SK-N-SH (cell line): ENCODE results near the gene GBX1. TPM values are rescaled to one million over a fixed set of nuclear protein-coding genes. Genes with fewer than 3 reads are reported as not detected.

Source experiments
- CTCF ChIA-PET: fragments of 300-600, 350-600 bp; formaldehyde crosslinking; extraction: SDS; loops from one replicate; lab custom pipeline; 2021; lab: Yijun Ruan, JAX
- POLR2A ChIA-PET: fragments of 350-600 bp; sonication (Branson Sonifier 250); formaldehyde crosslinking; extraction: SDS; loops from one replicate; lab custom pipeline; 2020; ENCODE audit warnings: antibody characterized with exemption, inconsistent platforms; lab: Yijun Ruan, JAX
- DNase-seq: peaks from one replicate; pipeline ENCODE4 v3.0.0; 2012
- H2AFZ ChIP-seq: fragments of 200-600 bp; sonication (generic); 2 replicates; pipeline ENCODE4 v1.8.1; 2016; ENCODE audit warnings: antibody characterized with exemption, mild to moderate bottlenecking, low read depth
- H3F3A ChIP-seq: fragments of 200-600 bp; sonication (generic); replicated peaks from 2 replicates; pipeline ENCODE3; 2016; ENCODE audit warnings: antibody characterized with exemption, mild to moderate bottlenecking; ENCODE audit not compliant: insufficient read depth
- H3K27ac ChIP-seq, 2 experiments: fragments of 200-500 bp in 1 of 2; fragments of 200-600 bp in 1 of 2; sonication (Bioruptor generic) in 1 of 2; sonication (generic), shearing (Covaris generic) in 1 of 2; 2 replicates each; pipeline versions ENCODE4 v1.5.1 to v1.6.1; 2014 to 2016; ENCODE audit warnings: low read depth in 2 of 2, inconsistent platforms in 1 of 2, low read length in 1 of 2, mild to moderate bottlenecking in 1 of 2, mixed read lengths in 1 of 2
- H3K27me3 ChIP-seq: fragments of 200-600 bp; sonication (generic), shearing (Covaris generic); 2 replicates; pipeline ENCODE4 v1.6.1; 2016; ENCODE audit warnings: mixed run types; ENCODE audit not compliant: insufficient read depth
- H3K36me3 ChIP-seq, 2 experiments: fragments of 200-500 bp in 1 of 2; fragments of 200-600 bp in 1 of 2; sonication (Bioruptor generic) in 1 of 2; sonication (generic) in 1 of 2; replicated peaks in 1 of 2; 2 replicates each; pipeline versions ENCODE3 to v1.5.1; 2014 to 2016; ENCODE audit warnings: low read length in 1 of 2, mild to moderate bottlenecking in 1 of 2; ENCODE audit not compliant: insufficient read depth in 2 of 2, control insufficient read depth in 1 of 2
- H3K4me1 ChIP-seq, 2 experiments: fragments of 200-500 bp in 1 of 2; fragments of 200-600 bp in 1 of 2; sonication (Bioruptor generic) in 1 of 2; sonication (generic), shearing (Covaris generic) in 1 of 2; 2 replicates each; pipeline versions ENCODE4 v1.5.1 to v1.6.1; 2014 to 2016; ENCODE audit warnings: low read depth in 1 of 2, low read length in 1 of 2, mixed run types in 1 of 2; ENCODE audit not compliant: insufficient read depth in 2 of 2, control insufficient read depth in 1 of 2
- H3K4me2 ChIP-seq: fragments of 200-600 bp; sonication (generic), shearing (Covaris generic); 2 replicates; pipeline ENCODE4 v1.6.1; 2017; ENCODE audit warnings: mixed run types
- H3K4me3 ChIP-seq, 2 experiments: fragments of 200-500 bp in 1 of 2; fragments of 200-600 bp in 1 of 2; sonication (Bioruptor generic) in 1 of 2; sonication (generic), shearing (Covaris generic) in 1 of 2; 2 replicates each; pipeline versions ENCODE4 v1.5.1 to v1.8.1; 2014 to 2016; ENCODE audit warnings: low read depth in 2 of 2, inconsistent platforms in 1 of 2, low read length in 1 of 2, mild to moderate bottlenecking in 1 of 2, mixed read lengths in 1 of 2, moderate library complexity in 1 of 2
- H3K79me2 ChIP-seq: fragments of 200-600 bp; sonication (generic); 2 replicates; pipeline ENCODE4 v1.8.1; 2017; ENCODE audit warnings: mild to moderate bottlenecking; ENCODE audit not compliant: insufficient read depth
- H3K9ac ChIP-seq: fragments of 200-600 bp; sonication (generic); 2 replicates; pipeline ENCODE4 v1.6.1; 2017; ENCODE audit warnings: mixed run types
- H3K9me2 ChIP-seq: fragments of 200-600 bp; sonication (generic); 2 replicates; pipeline ENCODE4 v1.6.1; 2017; ENCODE audit warnings: mixed run types
- H3K9me3 ChIP-seq: fragments of 200-600 bp; sonication (generic); 2 replicates; pipeline ENCODE4 v1.6.1; 2017; ENCODE audit warnings: mixed run types, mild to moderate bottlenecking, moderate library complexity
- H4K20me1 ChIP-seq: fragments of 200-600 bp; sonication (generic); 2 replicates; pipeline ENCODE4 v1.6.1; 2017; ENCODE audit warnings: mild to moderate bottlenecking, mixed run types; ENCODE audit not compliant: insufficient read depth
- EP300 ChIP-seq, 2 experiments: IDR thresholded peaks; 2 replicates each; pipeline versions ENCODE4 v1.4.0 to v1.6.1; 2012; ENCODE audit warnings: borderline replicate concordance in 1 of 2, low read depth in 1 of 2, low read length in 1 of 2
- FOSL2 ChIP-seq: IDR thresholded peaks from 2 replicates; pipeline ENCODE4 v1.4.0; 2012; ENCODE audit warnings: low read depth, mild to moderate bottlenecking, moderate library complexity, borderline replicate concordance
- FOXJ3 ChIP-seq: sonication (generic); formaldehyde crosslinking; IDR thresholded peaks from 2 replicates; pipeline ENCODE4 v1.5.1; 2020; ENCODE audit warnings: mild to moderate bottlenecking, missing genetic modification reagents
- GABPA ChIP-seq: IDR thresholded peaks from 2 replicates; pipeline ENCODE4 v1.4.0; 2012; ENCODE audit warnings: low read depth, mild to moderate bottlenecking
- GATA2 ChIP-seq: sonication (generic); formaldehyde crosslinking; IDR thresholded peaks from 2 replicates; pipeline ENCODE4 v1.5.0; 2020; ENCODE audit warnings: mild to moderate bottlenecking, missing genetic modification reagents
- JUND ChIP-seq: IDR thresholded peaks from 2 replicates; pipeline ENCODE4 v1.4.0; 2012
- NRF1 ChIP-seq: IDR thresholded peaks from 2 replicates; pipeline ENCODE4 v1.6.1; 2012; ENCODE audit warnings: low read depth, mild to moderate bottlenecking, low read length
- RCOR1 ChIP-seq: fragments of 150-350 bp; IDR thresholded peaks from 2 replicates; pipeline ENCODE4 v1.6.1; 2017; ENCODE audit warnings: antibody characterized with exemption, low read length
- REST ChIP-seq: IDR thresholded peaks from 2 replicates; pipeline ENCODE4 v1.6.1; 2012; ENCODE audit warnings: mild to moderate bottlenecking, low read depth, low read length, moderate library complexity
- RXRA ChIP-seq: IDR thresholded peaks from 2 replicates; pipeline ENCODE4 v1.4.0; 2012; ENCODE audit warnings: low read depth, mild to moderate bottlenecking, borderline replicate concordance
- SMC3 ChIP-seq: IDR thresholded peaks from 2 replicates; pipeline ENCODE4 v1.6.1; 2012; ENCODE audit warnings: low read depth, low read length, improper control_type of control experiment
- TAF1 ChIP-seq: IDR thresholded peaks from 2 replicates; pipeline ENCODE4 v1.6.1; 2012; ENCODE audit warnings: low read depth, mild to moderate bottlenecking, low read length, moderate library complexity, borderline replicate concordance
- TEAD4 ChIP-seq: IDR thresholded peaks from 2 replicates; pipeline ENCODE4 v1.4.0; 2012; ENCODE audit warnings: mild to moderate bottlenecking, borderline replicate concordance; ENCODE audit not compliant: insufficient read depth
- USF1 ChIP-seq: IDR thresholded peaks from 2 replicates; pipeline ENCODE4 v1.4.0; 2012; ENCODE audit warnings: low read depth, borderline replicate concordance
- YY1 ChIP-seq: IDR thresholded peaks from 2 replicates; pipeline ENCODE4 v1.4.0; 2012; ENCODE audit warnings: low read depth, mild to moderate bottlenecking
- WGBS: methylation state at CpG from one replicate; pipeline ENCODE4 v1.1.6; 2017; ENCODE audit warnings: low lambda C conversion rate; 5-methylcytosine and 5-hydroxymethylcytosine counted together
- polyA plus RNA-seq, 3 experiments: library from polyadenylated mRNA; depleted of rRNA; stranded (reverse); fragments of >200 nt; gene quantifications; 2 replicates each; pipeline ENCODE4 v1.2.3, GENCODE V29; 2012

Gene GBX1
- polyA plus RNA-seq, 1 of the 3 experiments (the other 2 are of a cell fraction) = not detected

DNA sequence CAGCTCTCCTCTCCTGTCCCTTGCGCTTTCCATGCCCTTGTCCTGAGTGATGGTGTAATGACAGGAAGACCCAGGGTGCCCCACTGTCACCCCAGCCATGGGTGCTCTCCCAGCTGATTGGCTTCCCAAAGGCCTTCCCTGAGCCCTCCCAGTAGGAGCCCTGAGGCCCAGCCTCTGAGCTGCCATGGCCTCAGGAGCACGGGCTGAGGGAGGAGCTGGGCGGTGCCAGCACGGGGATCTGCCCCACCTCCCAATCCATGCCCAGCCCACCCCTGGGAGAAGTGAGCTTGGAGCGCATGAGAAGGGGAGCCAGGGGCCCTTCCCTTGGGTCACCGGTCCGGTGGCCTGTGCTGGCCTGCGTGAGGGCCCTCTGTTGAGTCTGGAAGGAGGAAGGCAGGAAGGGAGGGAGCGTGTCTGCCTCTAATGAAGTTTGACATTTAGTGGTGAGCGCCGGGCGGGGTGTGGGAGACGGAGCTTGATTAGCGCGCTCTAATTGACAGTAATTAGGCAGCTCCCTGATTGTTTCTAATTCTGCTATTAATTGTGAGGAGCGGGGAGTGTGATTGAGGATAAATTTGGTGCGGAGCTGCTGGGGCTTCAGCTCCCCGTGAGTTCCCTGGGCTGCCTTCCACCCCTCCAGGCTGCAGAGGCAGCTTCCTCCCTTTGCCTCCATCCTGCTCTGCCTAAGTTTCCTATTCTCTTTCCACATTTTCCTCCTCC is 28.3 kb downstream of the GBX1 start:
- Histone ChIP-seq H3F3A (peaks cover 2% of the 10 kb centered on the region), H3K9me2 (no peaks in the 10 kb centered on the region), H4K20me1 (no peaks in the 10 kb centered on the region), H3K9me3 (no peaks in the 10 kb centered on the region), H3K4me3 (no peak overlapping the region), H2AFZ (no peak overlapping the region), H3K36me3 (peaks cover 18 to 93% of the 10 kb centered on the region in 2 experiments), H3K27ac (no peak overlapping the region), H3K27me3 (no peaks in the 10 kb centered on the region), H3K79me2 (no peaks in the 10 kb centered on the region), H3K4me2 (no peak overlapping the region), H3K9ac (no peak overlapping the region), H3K4me1 (peaks cover 0 to 14% of the 10 kb centered on the region in 2 experiments; a peak in 1 of 4 replicates)
- TF ChIP-seq TAF1 (no peak), NRF1 (no peak), JUND (no peak), RCOR1 (no peak), YY1 (no peak), EP300 (IDR thresholded peaks at IDR 0.05; ENCODE audit: borderline replicate concordance in 1 of 2, low read depth in 1 of 2, low read length in 1 of 2) (no peak), FOSL2 (no peak), FOXJ3 (CRISPR knock-in tag) (no peak), TEAD4 (no peak), GATA2 (CRISPR knock-in tag) (no peak), GABPA (no peak), SMC3 (no peak), RXRA (no peak), USF1 (no peak), REST (no peak)
- ChIA-PET CTCF (interaction anchor here (0.7 to 10.0 kb wide), 11 partner anchors 9 to 165 kb away, joined by 3 to 73 read pairs (median 8); partner anchors contain the start of gene GBX1), POLR2A (no interaction called here)
- DNase-seq = peak; percentile 53
- 94% methylated on average over 17 of the region's 18 CpGs for WGBS
